OCI-LY3 (cell line): ENCODE results near the gene ACSF2.

Source experiments
- EZH2phosphoT487 ChIP-seq: fragments of 200-600 bp; shearing (Covaris generic); IDR thresholded peaks from 2 replicates; pipeline ENCODE4 v1.6.1; 2018; ENCODE audit warnings: antibody characterized with exemption, mixed run types, low read depth
- TF ChIP-seq, protein P1 (sequence below): fragments of 200-600, 300-600 bp; sonication (generic); IDR thresholded peaks from 2 replicates; pipeline ENCODE4 v1.5.1; 2014; ENCODE audit warnings: antibody characterized with exemption, low read length, low read depth

DNA sequence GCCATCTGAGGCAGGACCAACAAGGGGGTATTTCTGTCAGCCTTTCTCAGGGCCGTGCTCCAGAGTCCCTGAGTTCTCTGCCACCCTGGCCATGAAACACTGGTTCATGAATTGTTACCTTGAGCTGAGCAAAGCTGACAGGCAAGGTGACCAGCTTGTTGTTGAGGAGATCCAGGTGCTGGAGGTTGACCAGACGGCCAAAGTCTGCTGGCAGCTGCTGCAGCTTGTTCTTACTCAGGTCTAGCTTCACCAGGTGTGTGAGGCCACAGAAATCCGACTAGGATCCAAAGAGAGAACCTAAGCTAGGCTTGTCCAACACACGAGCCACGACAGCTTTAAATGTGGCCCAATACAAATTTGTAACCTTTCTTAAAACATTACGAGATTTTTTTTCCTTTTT, 33.4 kb upstream of the ACSF2 start:
- TF ChIP-seq, protein P1, sequence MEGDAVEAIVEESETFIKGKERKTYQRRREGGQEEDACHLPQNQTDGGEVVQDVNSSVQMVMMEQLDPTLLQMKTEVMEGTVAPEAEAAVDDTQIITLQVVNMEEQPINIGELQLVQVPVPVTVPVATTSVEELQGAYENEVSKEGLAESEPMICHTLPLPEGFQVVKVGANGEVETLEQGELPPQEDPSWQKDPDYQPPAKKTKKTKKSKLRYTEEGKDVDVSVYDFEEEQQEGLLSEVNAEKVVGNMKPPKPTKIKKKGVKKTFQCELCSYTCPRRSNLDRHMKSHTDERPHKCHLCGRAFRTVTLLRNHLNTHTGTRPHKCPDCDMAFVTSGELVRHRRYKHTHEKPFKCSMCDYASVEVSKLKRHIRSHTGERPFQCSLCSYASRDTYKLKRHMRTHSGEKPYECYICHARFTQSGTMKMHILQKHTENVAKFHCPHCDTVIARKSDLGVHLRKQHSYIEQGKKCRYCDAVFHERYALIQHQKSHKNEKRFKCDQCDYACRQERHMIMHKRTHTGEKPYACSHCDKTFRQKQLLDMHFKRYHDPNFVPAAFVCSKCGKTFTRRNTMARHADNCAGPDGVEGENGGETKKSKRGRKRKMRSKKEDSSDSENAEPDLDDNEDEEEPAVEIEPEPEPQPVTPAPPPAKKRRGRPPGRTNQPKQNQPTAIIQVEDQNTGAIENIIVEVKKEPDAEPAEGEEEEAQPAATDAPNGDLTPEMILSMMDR = no peak
- TF ChIP-seq EZH2phosphoT487 = no peak
